ENCODE data around the gene NLRP13. TPM values are rescaled to one million over a fixed set of nuclear protein-coding genes. Genes with fewer than 3 reads are reported as not detected.

Gene NLRP13
- total RNA-seq, 1 donor, result not detected

- H3K4me3 ChIP-seq (ENCODE audit: low read depth, low read length), result no peak overlapping the region
- TF ChIP-seq, protein P1, sequence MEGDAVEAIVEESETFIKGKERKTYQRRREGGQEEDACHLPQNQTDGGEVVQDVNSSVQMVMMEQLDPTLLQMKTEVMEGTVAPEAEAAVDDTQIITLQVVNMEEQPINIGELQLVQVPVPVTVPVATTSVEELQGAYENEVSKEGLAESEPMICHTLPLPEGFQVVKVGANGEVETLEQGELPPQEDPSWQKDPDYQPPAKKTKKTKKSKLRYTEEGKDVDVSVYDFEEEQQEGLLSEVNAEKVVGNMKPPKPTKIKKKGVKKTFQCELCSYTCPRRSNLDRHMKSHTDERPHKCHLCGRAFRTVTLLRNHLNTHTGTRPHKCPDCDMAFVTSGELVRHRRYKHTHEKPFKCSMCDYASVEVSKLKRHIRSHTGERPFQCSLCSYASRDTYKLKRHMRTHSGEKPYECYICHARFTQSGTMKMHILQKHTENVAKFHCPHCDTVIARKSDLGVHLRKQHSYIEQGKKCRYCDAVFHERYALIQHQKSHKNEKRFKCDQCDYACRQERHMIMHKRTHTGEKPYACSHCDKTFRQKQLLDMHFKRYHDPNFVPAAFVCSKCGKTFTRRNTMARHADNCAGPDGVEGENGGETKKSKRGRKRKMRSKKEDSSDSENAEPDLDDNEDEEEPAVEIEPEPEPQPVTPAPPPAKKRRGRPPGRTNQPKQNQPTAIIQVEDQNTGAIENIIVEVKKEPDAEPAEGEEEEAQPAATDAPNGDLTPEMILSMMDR (IDR thresholded peaks at IDR 0.05; ENCODE audit: insufficient read depth, low read depth, low read length), result no peak
- DNase-seq (ENCODE audit: low read depth), result no peak
These were observed 29.9 kb downstream of the NLRP13 start for GRCh38 chr19:55902080-55902751.

- TF ChIP-seq, protein P1 (IDR thresholded peaks at IDR 0.05; ENCODE audit: insufficient read depth, low read depth, low read length), result no peak
- H3K4me3 ChIP-seq (ENCODE audit: low read depth, low read length), result no peak overlapping the region
- no peak for DNase-seq (ENCODE audit: low read depth)
These were observed 30.6 kb downstream of the NLRP13 start for GRCh38 chr19:55901369-55902079.

DNA sequence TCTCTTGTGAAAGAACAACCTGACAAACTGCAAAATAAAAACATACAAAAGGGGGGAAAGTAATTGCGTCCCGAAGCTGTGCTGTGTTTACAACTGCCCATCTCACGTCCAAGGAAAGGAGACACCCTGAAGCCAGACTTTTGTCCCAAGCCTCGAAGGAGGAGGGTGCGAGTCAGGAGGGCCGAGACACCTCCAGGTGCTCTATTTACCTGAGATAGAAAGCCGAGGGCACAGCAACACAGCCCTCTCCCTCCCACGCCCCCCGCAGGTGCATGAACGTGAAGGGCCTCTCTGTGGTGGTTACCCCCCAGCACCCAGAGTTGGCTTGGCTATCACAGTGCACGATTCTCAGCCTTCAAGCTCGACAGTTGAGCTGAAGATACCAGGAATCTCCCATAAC, 33.2 kb downstream of the NLRP13 start:
- no peak overlapping the region for H3K4me3 ChIP-seq (ENCODE audit: low read depth, low read length)
- TF ChIP-seq, protein P1 (IDR thresholded peaks at IDR 0.05; ENCODE audit: insufficient read depth, low read depth, low read length), result no peak
- DNase-seq (ENCODE audit: low read depth), result no peak

GRCh38 chr19:55882626-55883025, 49.5 kb downstream of the NLRP13 start:
- no peak overlapping the region for H3K4me3 ChIP-seq (ENCODE audit: low read depth, low read length)
- TF ChIP-seq, protein P1 (IDR thresholded peaks at IDR 0.05; ENCODE audit: insufficient read depth, low read depth, low read length), result no peak

DNA sequence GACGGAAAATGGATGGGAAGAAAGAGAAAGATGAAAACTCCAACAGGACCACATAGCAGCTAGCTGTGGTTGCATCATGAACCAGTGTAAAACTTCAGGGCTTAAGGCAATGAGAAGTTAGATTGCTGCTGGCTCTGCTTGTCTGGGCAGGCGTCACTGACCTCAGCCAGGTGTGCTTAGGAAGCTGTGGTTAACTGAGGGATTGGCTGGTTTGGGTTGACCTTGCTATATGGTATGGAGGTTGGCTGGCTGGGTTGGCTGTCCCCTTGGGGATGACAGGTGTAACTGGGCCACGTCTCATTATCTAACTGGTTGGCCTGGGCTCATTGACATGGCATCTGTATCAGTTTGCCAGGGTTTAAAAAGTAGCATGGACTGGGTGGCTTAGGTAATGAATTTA, 54.9 kb downstream of the NLRP13 start:
- DNase-seq (ENCODE audit: low read depth), result no peak
- no peak overlapping the region for H3K4me3 ChIP-seq (ENCODE audit: low read depth, low read length)
- TF ChIP-seq, protein P1 (IDR thresholded peaks at IDR 0.05; ENCODE audit: insufficient read depth, low read depth, low read length), result no peak

More at GRCh38 chr19:55882626-55883025, 49.5 kb downstream of the NLRP13 start:
- DNase-seq (ENCODE audit: low read depth), result no peak

DNA sequence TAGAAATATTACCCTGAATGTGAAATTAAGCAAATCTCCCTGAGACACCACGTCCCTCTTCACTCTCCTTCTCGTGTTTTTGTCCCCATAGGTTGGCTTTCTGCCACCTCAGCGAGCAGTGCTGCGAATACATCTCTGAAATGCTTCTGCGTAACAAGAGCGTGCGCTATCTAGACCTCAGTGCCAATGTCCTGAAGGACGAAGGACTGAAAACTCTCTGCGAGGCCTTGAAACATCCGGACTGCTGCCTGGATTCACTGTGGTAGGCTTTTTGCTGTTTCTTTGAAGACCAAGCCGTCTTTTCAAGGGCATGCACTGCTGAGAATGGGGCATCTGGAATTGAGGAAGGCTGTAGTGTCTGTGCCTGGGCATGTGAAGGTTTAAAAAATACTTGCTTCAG, 61.4 kb downstream of the NLRP13 start:
- no peak for DNase-seq (ENCODE audit: low read depth)
- no peak overlapping the region for H3K4me3 ChIP-seq (ENCODE audit: low read depth, low read length)
- TF ChIP-seq, protein P1 (IDR thresholded peaks at IDR 0.05; ENCODE audit: insufficient read depth, low read depth, low read length), result no peak
